Liver (tissue), 3 donors: ENCODE data around the gene OASL.

Source experiments
- CTCF ChIP-seq: fragments of 150-350 bp; IDR thresholded peaks from 2 replicates; pipeline ENCODE4 v1.5.1; 2017; ENCODE audit warnings: improper control_type of control experiment, low read depth, low read length; ENCODE audit not compliant: missing input control
- FOXA1 ChIP-seq: IDR thresholded peaks from 2 replicates; pipeline ENCODE4 v1.6.1; 2016; ENCODE audit warnings: antibody characterized with exemption
- GABPA ChIP-seq, 2 donors: IDR thresholded peaks in 1 of 2; conservative IDR thresholded peaks in 1 of 2; 2 replicates each; pipeline ENCODE4 v1.6.1; 2016; ENCODE audit warnings: antibody characterized with exemption in 2 of 2, mild to moderate bottlenecking in 1 of 2, moderate library complexity in 1 of 2
- MAX ChIP-seq: IDR thresholded peaks from 2 replicates; pipeline ENCODE4 v1.6.1; 2016; ENCODE audit warnings: antibody characterized with exemption
- REST ChIP-seq: IDR thresholded peaks from 2 replicates; pipeline ENCODE4 v1.6.1; 2016; ENCODE audit warnings: antibody characterized with exemption, mild to moderate bottlenecking
- donor health status: healthy.
- donor health status: healthy.

GRCh38 chr12:121030576-121031212, 8.4 kb downstream of the OASL start:
- TF ChIP-seq CTCF (no peak), REST (no peak), MAX (no peak), GABPA (IDR thresholded peaks at IDR 0.05 in 1 of 2, conservative IDR thresholded peaks at IDR 0.05 in 1 of 2) (no peak), FOXA1 (no peak)
